GM19240 (cell line): Measurements from ENCODE around the gene MINK1.
A peak's percentile ranks its signal among the peaks of the same experiment; 100 is the strongest.

ENCODE experiments used
- DNase-seq: peaks from one replicate; pipeline ENCODE4 v3.0.0; 2011; ENCODE audit warnings: low spot score; ENCODE audit not compliant: insufficient read length

Gene MINK1

DNA sequence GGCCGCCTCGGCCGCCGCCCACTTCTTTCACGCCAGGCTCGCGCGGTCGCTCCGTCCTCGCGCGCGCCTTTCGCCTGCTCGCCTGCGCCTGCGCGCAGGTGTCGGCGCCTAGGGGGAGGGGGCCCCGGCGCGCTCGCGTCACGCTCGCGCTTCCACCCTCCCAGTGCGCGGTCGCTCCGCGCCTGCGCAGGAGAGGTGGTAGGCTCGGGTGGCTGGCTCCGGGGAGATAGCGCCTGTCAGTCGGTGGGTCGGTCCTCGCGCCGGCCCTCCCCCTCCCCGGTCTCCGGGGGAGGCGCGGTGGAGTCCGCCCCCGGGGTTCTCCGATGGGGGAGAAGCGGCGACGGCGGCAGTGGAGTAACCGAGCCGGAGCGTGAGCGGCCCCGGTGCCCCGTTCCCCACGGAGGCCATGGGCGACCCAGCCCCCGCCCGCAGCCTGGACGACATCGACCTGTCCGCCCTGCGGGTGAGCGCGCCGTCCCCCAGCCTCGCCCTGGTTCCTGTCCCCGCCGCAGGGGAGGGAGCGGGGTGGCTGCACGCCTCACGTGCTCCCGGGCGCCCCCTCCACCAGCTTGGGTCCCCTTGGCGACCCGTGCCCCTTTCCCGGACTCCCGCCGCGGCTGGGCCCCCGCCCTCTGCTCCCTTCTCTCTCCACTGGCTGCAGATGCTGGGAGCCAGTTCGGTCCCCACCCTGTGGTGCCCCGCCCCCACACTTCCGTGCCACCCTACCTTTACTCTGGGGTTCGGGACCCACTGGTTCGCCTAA lies at the start of gene MINK1:
TSS of gene MINK1 (plus strand) at position 163 of the 763 bp plus-strand sequence. CDS start at position 407, 244 bp downstream.
- DNase-seq = peak; percentile 97

DNA sequence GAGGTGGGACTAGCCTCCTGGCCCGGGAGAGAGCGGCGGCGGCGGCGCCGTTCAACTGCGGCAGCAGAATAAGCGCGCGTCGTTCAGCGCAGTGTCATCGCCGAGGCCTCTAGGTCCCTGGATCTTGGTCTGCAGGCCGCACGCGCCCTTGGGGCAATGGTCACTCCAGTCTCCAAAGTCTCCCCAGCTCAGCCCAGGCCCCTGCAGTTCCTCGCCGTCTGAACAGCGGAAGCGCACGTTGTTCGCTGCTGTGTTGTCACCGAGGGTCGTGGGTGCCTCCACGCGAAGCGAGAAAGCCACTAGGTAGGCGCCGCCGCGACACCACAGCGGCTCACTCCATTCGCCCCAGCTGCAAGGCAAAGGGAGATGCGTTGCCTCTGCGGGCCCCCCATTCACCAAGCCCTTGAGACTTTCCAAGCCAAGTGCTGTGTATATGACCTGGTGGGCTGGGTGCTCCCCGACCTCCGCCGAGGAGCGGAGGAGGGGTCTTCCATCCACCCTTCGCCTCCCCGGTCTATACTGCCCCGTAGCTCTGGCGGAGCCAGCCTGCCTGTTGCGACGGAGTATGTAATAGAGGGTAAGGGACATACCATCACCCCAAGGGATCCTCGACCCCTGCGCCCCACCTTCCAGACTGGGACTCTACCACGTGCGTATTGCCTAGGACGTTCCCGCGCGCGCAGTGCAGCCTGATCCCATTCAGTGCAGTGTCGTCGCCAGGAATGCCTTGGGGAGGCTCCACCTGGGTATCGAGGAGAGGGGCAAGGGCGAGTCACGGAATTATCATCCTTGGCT lies 47.6 kb upstream of the MINK1 start:
- DNase-seq = no peak

DNA sequence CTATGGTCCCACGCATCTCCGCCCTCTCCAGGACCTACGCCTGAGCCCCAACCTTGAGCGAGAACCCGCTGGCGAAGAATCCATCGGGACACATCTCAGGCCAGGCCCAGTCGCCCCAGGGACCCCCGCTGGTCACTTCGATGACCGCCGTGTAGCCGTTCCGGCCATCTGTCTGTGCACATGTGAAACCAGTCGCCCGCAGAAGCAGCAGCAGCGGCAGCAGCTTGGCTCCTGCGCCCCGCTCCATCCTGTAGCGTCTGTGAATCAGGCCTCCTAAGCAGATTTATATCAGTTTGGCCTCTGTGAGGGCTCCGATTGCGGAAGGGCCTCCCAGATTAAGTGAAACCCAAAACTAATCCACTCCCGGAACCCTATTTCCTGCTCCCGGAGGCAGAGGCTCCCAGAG lies 47.0 kb upstream of the MINK1 start, which contains the start of gene VMO1:
TSS of gene VMO1 (minus strand) at position 259 of the 406 bp plus-strand sequence. CDS start at position 247, 12 bp downstream.
- DNase-seq = no peak

DNA sequence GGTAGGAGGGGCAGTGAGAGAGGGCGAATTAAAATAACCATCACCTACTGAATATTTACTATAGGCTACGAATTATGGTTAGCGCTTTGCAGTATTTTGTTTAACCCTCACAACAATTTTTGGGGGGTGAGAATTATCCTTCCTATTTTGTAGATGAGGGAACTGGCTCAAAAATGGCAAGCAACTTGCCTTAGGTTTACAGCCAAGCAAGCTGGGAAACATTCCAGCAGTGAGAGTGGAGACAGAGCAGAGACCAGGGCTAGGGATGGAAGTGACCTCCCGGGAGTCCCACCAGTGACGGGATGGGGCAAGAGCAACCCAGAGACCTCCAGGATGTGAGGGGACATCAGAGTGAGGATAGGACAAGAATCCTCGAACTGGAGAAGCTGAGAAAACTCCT lies 46.6 kb upstream of the MINK1 start:
- no peak for DNase-seq

DNA sequence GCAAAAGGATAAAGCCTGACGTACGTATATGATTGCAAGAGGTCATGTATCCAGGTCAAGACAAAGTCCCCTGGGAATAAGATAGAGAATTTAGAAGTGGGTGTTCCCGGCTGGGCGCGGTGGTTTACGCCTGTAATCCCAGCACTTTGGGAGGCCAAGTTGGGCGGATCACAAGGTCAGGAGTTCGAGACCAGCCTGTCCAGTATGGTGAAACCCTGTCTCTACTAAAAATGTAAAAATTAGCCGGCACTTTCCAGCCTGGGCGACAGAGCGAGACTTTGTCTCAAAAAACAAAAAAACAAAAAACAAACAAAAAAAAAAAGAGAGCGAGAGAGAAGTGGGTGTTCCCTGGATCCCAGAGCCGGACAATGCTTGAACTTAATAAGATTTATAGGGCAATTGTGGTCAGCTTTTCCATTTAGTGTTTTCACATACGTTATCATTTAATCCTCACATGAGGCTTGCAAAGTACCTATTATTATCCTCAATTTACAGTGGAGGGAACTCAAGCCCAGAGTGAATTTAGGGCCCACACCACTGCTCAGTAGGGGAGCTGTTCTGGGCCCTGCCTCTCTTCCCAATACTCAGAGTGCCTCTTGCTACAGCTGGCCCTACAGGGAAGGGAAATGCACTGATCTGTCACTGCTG lies 44.9 kb upstream of the MINK1 start:
- no peak for DNase-seq

DNA sequence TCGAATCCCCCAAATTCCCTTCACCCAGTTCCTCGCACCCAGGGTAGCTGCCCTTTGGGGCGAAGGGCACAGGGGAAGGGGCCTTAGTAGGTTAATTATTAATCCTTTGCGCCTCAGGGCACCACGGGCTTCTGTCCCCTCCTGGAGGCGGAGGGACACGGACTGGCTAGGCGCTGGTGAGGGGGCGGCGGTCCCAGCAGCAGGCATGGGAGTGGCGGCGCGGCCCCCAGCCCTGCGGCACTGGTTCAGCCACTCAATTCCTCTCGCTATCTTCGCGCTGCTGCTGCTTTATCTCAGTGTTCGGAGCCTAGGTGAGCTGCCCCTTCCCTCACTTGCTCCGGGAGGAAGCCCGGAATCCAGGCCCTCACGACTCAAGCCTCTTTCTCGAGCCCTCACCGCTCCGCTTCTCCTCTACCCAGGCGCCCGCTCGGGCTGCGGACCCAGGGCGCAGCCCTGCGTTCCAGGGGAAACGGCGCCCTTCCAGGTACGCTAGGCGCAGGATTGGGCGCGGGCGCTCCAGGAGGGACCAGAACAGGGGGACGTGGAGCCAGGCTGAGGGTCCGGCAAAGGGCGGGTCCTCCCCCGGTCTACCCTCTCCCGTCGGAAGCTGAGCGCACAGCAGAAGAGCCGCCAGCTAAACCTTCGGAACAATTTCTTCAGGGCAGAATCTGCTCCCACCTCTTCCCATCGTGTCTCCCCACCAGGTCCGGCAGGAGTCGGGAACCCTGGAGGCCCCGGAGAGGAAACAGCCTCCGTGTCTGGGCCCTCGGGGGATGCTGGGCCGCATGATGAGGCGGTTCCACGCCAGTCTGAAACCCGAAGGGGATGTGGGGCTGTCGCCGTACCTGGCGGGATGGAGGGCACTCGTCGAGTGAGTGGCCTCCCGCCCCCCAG lies 44.1 kb upstream of the MINK1 start, which contains the start of gene GLTPD2:
TSS of gene GLTPD2 (plus strand) at position 158 of the 894 bp plus-strand sequence. CDS start at position 206, 48 bp downstream.
- DNase-seq = no peak

DNA sequence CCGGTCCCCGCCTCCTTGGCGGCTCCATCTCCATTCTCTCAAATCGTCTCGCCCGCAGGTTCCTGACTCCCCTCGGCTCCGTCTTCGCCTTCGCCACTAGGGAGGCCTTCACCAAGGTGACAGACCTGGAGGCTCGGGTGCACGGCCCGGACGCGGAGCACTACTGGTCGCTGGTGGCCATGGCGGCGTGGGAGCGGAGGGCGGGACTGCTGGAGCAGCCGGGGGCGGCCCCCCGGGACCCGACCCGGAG lies 43.5 kb upstream of the MINK1 start:
- DNase-seq = no peak

DNA sequence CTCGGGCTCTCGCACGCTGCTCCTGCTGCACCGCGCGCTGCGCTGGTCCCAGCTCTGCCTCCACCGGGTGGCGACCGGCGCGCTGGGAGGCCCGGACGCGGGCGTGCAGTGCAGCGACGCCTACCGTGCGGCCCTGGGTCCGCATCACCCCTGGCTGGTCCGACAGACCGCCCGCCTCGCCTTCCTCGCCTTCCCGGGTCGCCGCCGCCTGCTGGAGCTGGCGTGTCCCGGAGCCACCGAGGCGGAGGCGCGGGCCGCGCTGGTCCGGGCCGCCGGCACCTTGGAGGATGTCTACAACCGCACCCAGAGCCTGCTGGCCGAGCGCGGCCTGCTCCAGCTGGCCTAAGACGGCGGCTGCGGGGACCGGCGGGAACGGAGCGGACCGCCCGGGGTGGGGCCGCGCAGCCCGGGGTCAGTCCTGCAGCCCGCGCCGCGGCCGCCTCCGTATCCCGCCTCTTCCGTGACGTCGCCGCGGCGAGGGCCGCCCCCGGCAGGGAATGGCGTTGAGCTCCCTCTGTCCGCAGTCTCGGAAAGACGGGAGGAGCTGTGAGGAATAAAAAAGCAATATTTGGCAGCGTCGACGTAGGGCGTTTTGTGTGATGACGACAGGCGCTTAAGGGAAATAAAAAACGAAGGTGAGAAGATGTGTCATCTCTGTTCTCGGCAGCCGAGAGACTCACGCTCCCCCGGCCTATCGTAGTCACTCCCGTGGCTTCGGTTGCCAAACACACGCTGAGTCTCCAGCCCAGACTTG lies 43.0 kb upstream of the MINK1 start:
- peak; percentile 85 for DNase-seq

DNA sequence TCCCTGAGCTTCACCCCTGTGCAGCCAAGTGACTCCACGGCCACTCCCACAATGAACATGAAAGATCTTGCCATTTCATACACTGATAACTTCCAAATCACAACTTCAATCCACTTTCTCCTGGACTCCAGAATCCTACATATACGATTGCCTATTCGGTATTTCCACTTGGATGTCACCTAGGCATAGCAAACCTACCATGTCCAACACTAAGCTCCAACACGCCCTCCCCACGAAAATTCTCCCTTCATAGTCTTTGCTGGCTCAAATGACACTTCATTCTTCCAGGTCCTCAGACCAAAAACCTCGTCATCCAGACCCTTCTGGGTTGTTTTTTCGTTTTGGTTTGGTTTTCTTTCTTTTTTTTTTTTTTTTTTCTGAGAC lies 42.4 kb upstream of the MINK1 start:
- DNase-seq = no peak

DNA sequence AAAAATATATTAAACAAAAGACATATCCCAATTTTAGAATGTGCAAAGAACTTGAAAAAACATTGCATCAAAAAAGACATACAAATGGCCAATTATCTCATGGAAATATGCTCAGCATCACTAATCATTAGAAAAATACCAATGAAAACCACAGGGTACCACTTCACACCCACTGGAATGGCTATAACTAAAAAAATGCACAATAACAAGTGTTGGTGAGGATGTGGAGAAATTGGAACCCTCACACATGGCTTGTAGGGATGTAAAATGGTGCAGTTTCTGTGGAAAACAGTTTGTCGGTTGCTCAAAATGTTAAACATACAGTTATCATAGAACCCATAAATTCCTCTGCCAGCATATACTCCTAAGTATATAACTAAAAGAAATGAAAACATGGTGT lies 38.0 kb upstream of the MINK1 start:
- no peak for DNase-seq

DNA sequence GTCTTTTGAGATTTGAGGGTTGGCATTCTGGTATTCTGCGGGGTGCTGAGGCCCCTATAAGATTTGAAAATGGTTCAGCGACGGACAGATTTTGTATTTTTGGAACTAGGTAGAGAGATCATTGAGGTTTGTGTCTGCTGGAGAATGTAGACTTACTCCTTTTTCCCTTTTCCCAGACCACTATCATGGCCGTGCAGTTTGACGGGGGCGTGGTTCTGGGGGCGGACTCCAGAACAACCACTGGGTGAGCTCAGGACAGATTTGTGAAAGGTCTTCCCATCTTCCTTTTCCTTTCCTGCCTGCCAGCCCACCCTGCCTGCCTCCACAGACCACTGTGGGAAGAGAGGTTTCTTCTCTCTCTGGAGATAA lies 36.6 kb upstream of the MINK1 start:
- DNase-seq = no peak

DNA sequence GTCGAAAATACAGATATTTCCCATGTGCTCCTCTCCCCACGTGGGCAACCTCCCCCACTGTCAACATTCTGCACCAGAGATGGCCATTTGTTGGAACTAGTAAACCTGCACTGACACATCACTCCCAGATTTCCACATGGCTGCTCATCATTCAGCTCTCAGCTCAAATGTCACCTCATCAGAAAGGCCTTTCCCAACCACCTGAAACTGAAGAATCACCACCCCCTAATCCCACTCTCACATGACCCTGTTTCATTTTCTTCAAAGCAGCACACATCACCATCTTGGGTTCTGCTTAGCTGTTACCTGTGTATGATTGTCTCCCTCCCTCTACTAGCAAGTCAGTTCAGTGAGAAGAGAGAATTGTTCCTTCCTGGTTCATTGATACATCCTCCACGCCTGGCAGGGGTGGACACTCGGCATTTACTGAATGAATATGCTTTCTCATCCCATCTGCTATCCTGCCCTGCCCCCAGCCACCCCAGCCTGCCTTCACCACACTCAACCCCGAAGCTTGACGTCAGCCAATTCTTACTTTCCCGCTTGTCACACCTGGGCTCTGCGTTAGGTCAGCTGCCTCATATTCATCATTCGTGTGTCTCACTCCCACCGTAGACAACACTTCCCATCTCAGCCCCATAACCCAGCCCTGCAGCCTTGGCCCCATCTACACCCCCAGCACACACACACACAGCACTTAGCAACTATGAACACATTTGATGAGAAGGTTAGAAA lies 32.5 kb upstream of the MINK1 start:
- DNase-seq = no peak

DNA sequence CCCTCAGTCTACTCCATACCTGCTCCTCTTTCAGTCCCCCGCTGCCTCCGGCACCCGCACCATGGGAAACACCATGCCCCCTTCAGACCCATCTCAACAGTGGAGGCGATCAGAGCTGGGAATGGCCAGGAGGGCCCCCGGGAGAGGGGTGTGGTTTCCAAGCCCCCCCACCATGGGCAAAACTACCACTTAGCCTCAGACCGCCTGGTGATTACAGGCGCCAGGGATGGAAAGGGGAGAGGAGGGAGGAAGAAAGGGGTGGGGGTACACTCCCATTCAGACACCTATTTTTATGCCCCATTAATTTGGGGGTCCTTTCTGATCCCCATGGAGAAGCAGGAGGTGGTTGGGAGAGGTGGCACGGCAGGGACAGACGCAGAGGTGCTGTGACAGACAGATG lies 30.9 kb upstream of the MINK1 start, which contains the start of gene C17orf114:
TSS of gene C17orf114 (minus strand) at position 101 of the 400 bp plus-strand sequence.
- DNase-seq = no peak

DNA sequence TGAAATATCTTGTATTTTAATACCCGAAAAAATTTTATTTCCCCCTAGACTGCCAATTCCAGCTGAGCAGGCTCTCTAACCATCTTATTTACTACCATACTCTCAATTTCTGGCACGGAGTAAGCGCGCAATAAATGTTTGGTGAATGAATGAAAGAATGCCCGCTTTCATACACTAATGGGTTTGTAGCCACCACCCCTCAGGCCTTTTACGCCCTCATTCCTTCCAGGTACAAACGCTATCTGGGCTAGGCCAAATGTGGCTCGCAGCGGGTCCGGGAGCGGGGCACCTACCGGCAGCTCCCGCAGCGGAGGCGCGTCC lies 26.7 kb upstream of the MINK1 start:
- DNase-seq = no peak

DNA sequence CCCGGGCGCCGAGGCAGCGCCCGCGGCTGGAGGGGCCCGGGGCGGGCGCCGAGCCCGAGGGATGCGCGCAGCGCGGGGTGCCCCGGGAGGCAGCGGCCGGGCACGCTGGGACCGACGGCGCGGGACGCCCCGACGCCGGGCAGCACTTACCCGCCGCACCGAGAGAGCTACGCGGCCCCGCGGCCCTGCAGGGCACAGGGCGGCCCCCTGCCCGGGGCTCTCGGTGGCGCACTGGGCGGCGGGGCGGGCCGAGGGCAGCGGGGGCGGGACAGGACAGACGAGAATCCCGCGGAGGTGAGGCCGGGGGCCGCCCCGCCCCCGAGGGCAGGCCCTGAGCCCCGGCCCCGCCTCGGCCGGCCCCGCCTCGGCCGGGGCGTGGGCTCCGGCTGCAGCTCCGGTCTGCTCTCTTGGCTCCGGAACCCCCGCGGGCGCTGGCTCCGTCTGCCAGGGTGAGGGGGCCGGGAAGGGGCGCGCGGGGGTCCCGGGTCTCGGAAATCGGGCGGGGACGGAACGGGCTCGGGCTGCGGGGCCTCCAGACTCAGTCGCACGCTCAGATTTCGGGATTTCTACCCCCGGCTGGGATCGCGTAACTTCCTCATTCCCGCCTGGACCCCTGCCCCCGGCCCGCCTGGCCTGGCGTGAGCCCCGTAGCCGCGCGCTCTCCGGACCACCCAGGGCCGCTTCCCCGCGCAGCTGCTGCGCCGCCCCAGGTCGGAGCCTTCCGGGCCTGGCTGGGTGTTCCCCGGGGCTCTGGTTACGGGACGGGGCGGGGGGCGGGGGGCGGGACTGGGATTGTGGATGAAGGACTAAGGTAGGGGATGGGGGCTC lies 26.1 kb upstream of the MINK1 start, which contains the start of gene PLD2:
TSS of gene PLD2 (plus strand) at position 376 of the 828 bp plus-strand sequence. CDS start 621 bp downstream, outside the sequence.
- peak; percentile 98 for DNase-seq

DNA sequence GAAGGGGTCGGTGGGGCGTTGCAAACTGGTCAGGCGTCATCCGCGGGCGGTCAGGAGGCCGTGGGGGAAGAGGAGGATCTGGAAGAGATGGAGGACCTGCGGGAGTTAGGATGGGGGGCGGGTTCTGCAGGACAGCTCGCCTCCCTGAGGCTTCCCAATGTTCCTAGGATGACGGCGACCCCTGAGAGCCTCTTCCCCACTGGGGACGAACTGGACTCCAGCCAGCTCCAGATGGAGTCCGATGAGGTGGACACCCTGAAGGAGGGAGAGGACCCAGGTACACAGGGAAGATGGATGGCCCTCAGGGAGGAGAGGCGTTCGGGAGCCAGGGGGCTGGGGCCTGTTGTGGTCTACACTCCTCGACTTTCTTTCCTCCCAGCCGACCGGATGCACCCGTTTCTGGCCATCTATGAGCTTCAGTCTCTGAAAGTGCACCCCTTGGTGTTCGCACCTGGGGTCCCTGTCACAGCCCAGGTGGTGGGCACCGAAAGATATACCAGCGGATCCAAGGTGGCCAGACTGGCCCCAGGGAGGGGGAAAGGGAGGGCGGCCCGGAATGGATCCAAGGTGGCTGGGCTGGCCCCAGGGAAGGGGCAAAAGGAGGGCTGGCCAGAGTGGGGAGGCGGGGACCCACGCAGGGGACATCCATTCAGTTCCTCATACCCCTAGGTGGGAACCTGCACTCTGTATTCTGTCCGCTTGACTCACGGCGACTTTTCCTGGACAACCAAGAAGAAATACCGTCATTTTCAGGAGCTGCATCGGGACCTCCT lies 25.3 kb upstream of the MINK1 start:
- no peak for DNase-seq

DNA sequence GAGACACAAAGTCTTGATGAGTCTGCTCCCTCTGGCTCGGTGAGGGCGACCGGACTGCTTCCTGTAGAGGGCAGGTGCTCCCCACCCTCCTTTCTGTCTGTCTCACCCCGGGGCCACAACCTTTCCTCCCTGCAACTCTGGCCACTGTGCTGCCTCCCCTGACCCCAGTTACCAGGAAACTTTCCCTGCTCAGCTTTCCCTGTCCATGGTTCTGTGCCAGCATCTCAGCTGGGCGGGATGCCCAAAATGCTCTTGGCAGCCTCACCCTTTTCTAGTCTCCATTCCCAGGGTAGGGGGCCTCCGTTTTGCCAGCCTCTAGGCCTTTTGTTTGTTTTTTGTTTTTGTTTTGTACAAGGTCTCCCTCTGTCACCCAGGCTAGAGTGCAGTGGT lies 24.8 kb upstream of the MINK1 start:
- no peak for DNase-seq

DNA sequence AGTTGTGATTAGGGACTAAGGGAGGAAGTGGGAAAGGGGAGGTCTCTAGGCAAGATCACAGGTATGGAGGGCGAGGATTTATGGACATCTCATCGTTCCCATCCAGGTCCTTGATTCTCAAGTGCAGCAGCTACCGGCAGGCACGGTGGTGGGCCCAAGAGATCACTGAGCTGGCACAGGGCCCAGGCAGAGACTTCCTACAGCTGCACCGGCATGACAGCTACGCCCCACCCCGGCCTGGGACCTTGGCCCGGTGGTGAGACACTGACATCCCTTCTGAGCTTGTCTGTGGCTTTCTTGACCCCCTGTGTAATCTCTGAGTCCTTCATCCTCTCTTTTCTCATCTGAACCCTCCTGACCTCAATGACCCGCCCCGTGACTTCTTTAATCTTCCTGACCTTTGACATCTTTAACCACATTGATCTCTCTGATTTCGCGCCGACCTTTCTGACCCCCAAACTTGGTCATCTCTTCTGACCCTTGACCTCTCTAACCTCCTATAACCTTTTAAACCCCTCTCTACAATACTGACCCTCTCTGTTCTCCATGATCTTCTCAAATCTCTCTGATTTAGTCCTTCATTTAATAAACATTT lies 22.3 kb upstream of the MINK1 start:
- no peak for DNase-seq
